Hepatocyte (in vitro differentiated cells): ENCODE measurements around the gene HECTD4.
"Not testable (repeated sequence)": the region's sequence is repeated elsewhere in the genome, so short reads cannot be mapped to it uniquely, and the experiment has no call there.

Source experiments
- EZH2 ChIP-seq: fragments of 200-600 bp; sonication (generic); IDR thresholded peaks from 2 replicates; pipeline ENCODE4 v1.6.1; 2016; ENCODE audit warnings: antibody characterized with exemption, mild to moderate bottlenecking, borderline replicate concordance
- EZH2phosphoT487 ChIP-seq: fragments of 200-600 bp; sonication (generic); IDR thresholded peaks from one replicate; pipeline ENCODE4 v1.6.1; 2018; ENCODE audit warnings: antibody characterized with exemption, mild to moderate bottlenecking, low read depth, moderate library complexity; ENCODE audit not compliant: unreplicated experiment, severe bottlenecking
- TF ChIP-seq, protein P1 (sequence below): fragments of 200-600 bp; sonication (generic); IDR thresholded peaks from 2 replicates; pipeline ENCODE4 v1.5.1; 2016; ENCODE audit warnings: antibody characterized with exemption, mild to moderate bottlenecking; ENCODE audit not compliant: poor library complexity

DNA sequence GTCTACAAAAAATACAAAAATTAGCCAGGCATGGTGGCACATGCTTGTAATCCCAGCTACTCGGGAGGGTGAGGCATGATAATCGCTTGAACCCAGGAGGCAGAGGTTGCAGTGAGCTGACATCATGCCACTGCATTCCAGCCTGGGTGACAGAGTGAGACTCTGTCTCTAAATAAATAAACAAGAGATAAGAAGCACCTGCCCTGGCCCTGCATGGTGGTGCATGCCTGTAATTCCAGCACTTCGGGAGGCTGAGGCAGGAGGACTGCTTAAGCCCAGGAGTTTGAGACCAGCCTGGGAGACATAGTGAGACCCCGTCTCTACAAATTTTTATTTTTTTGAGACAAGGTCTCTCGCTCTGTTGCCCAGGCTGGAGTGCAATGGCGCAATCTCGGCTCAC lies 161.6 kb downstream of the HECTD4 start:
- TF ChIP-seq, protein P1, sequence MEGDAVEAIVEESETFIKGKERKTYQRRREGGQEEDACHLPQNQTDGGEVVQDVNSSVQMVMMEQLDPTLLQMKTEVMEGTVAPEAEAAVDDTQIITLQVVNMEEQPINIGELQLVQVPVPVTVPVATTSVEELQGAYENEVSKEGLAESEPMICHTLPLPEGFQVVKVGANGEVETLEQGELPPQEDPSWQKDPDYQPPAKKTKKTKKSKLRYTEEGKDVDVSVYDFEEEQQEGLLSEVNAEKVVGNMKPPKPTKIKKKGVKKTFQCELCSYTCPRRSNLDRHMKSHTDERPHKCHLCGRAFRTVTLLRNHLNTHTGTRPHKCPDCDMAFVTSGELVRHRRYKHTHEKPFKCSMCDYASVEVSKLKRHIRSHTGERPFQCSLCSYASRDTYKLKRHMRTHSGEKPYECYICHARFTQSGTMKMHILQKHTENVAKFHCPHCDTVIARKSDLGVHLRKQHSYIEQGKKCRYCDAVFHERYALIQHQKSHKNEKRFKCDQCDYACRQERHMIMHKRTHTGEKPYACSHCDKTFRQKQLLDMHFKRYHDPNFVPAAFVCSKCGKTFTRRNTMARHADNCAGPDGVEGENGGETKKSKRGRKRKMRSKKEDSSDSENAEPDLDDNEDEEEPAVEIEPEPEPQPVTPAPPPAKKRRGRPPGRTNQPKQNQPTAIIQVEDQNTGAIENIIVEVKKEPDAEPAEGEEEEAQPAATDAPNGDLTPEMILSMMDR = not testable (repeated sequence)
- not testable (repeated sequence) for TF ChIP-seq EZH2, EZH2phosphoT487
